IPS-NIHi11 (cell line): Measurements from ENCODE around the gene CIAPIN1.
"Not testable (repeated sequence)": the region's sequence is repeated elsewhere in the genome, so short reads cannot be mapped to it uniquely, and the experiment has no call there.

ENCODE experiments used
- DNase-seq: peaks from one replicate; pipeline ENCODE4 v3.0.0; 2012; ENCODE audit warnings: mixed read lengths, low spot score

The CIAPIN1 gene

GRCh38 chr16:57406881-57407280 is 40.3 kb downstream of the CIAPIN1 start:
- DNase-seq = no peak

- no peak for DNase-seq
Measured at GRCh38 chr16:57405097-57405496, 42.1 kb downstream of the CIAPIN1 start.

GRCh38 chr16:57403965-57404817 is 43.0 kb downstream of the CIAPIN1 start, which contains the start of gene CCL17:
TSS of gene CCL17 (plus strand) at chr16:57404767. CDS start at chr16:57413933, 9,166 bp downstream.
- DNase-seq = no peak

GRCh38 chr16:57401943-57402640 is 45.1 kb downstream of the CIAPIN1 start:
- no peak for DNase-seq

- not testable (repeated sequence) for DNase-seq
Measured at GRCh38 chr16:57397493-57397892, 49.7 kb downstream of the CIAPIN1 start.

GRCh38 chr16:57396786-57397185 is 50.4 kb downstream of the CIAPIN1 start:
- no peak for DNase-seq

GRCh38 chr16:57395026-57395425 is 52.2 kb downstream of the CIAPIN1 start:
- DNase-seq = no peak

GRCh38 chr16:57394444-57394843 is 52.7 kb downstream of the CIAPIN1 start:
- DNase-seq = no peak

- no peak for DNase-seq
Measured at GRCh38 chr16:57392694-57393093, 54.5 kb downstream of the CIAPIN1 start.

- no peak for DNase-seq
Measured at GRCh38 chr16:57391708-57392107, 55.5 kb downstream of the CIAPIN1 start.

- DNase-seq = no peak
Measured at GRCh38 chr16:57391300-57391699, 55.9 kb downstream of the CIAPIN1 start.

GRCh38 chr16:57390636-57391295 is 56.4 kb downstream of the CIAPIN1 start:
- no peak for DNase-seq

GRCh38 chr16:57389087-57389468 is 58.1 kb downstream of the CIAPIN1 start:
- DNase-seq = no peak

GRCh38 chr16:57388359-57389086 is 58.7 kb downstream of the CIAPIN1 start:
- DNase-seq = no peak

GRCh38 chr16:57387598-57388354 is 59.4 kb downstream of the CIAPIN1 start:
- DNase-seq = no peak

- no peak for DNase-seq
Measured at GRCh38 chr16:57386381-57386951, 60.7 kb downstream of the CIAPIN1 start.

- no peak for DNase-seq
Measured at GRCh38 chr16:57385083-57385482, 62.1 kb downstream of the CIAPIN1 start.

- no peak for DNase-seq
Measured at GRCh38 chr16:57384248-57385070, 62.7 kb downstream of the CIAPIN1 start.

GRCh38 chr16:57383276-57384247 is 63.6 kb downstream of the CIAPIN1 start:
- no peak for DNase-seq
